Activated CD8-positive, alpha-beta memory T cell treated with anti-CD3 and anti-CD28 coated beads, Interleukin-2, amount 50 U/mL, for 48 hours (primary cell): Measurements from ENCODE around the gene GMNC.
"Not testable (repeated sequence)": the region's sequence is repeated elsewhere in the genome, so short reads cannot be mapped to it uniquely, and the experiment has no call there.

ENCODE experiments used
- DNase-seq: peaks from one replicate; pipeline ENCODE4 v3.0.0-alpha.2; 2020

The GMNC gene

DNA sequence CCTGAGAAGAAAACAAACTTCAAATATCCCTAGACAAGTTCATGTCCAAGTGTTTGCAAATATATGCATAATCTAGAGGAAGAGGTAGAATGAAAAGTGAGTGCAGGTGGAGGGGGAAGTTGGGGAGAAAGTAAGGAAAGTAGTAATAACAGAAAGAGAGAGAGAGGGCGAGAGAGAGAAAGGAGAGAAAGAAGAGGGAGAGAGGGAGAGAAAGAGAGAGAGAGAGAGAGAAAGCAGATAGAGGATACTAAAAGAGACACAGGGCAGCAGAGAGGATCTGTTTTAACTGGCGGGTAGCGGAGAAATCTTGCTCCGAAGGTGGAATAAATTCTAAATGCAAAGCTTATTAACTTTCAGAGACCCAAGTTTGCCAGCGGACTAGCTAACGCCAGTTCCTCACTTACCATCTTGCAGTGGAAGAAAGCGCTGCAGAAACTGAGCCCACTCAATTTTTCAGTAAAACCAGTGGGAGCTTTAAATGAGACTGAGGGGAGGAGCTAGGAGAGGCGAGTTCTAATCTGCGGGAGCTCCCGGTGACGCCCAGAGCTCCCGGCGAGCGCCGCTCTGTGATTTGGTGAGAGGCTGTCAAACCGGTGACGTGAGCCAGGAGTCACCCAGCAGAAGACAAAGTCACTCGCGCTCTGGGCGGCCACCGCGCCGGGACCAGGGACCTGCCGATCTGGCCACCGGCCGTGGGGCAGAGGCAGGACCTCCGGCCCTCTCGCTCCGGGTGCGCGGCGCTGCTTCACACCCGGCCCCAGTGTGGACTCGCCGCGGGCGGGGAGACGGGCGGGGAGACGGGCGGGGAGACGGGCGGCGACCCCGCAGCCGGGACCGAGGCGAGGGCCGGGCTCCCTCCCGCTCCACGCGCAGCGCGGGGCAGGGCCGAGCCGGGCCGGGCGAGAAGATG, at the start of gene GMNC:
Gene GMNC (minus strand): TSS at position 486 of the 910 bp plus-strand sequence. CDS start 79 bp downstream, at position 407.
- DNase-seq, result peak; percentile 65

- DNase-seq, result no peak
Observed at GRCh38 chr3:190911382-190911781, 48.9 kb upstream of the GMNC start.

DNA sequence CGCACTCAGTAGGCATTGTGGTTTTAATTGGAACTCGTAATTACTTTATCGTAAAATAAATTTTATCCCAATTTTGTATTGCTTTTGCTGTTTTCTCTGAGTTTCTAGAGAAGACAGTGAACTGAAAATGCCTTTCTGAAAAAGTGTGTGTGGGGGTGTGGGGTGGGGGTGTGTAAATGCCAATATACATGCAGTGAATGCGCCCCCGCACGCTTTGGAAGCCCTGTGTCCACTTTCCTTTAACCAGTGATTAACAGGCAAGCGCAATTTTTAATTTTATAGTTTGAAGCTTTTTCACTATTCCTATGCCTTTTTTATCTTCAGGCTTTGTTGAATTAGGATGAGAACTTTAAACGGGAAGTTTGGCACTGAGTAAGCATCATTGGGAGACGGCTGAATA, 47.4 kb upstream of the GMNC start:
- DNase-seq, result no peak

DNA sequence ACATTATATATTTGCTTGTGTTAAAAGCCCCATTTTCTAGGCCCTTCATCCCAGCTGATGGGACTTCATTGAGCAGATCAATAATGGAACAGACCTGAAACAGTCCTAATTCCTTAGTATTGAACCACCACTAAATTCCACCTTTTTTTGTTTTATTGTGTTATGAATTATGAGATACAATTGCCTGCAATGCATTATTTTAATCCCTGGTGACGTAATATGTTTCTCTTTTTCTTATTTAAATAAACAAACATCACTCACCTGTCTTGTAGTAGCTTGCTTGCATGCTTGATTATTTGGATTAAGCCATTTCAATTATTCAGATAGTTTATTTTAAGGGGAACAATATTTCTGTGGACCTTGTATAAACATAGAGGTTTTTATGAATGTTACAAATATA, 40.7 kb upstream of the GMNC start:
- no peak for DNase-seq

- no peak for DNase-seq
Observed at GRCh38 chr3:190902292-190902691, 39.8 kb upstream of the GMNC start.

- DNase-seq, result no peak
Observed at GRCh38 chr3:190892395-190892902, 30.0 kb upstream of the GMNC start.

DNA sequence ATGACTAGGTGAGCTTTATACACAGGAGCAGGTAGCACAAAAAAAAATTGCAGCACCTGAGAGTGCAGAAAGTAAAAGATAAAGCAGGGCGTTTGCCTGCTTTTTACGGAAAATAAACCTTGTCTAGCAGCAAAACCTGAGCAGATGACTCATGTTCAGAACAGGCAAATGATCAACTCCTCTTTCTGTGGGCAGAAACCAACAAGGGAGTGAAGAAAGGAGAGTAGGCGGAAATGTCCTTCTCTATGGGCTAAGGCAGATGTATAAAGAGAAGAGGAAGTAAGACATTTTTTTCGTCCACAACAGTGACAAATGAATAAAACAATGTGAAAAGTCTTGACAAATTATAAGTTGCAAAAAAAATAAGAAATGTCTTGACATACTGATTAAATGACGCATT, 24.5 kb upstream of the GMNC start:
- DNase-seq, result no peak

DNA sequence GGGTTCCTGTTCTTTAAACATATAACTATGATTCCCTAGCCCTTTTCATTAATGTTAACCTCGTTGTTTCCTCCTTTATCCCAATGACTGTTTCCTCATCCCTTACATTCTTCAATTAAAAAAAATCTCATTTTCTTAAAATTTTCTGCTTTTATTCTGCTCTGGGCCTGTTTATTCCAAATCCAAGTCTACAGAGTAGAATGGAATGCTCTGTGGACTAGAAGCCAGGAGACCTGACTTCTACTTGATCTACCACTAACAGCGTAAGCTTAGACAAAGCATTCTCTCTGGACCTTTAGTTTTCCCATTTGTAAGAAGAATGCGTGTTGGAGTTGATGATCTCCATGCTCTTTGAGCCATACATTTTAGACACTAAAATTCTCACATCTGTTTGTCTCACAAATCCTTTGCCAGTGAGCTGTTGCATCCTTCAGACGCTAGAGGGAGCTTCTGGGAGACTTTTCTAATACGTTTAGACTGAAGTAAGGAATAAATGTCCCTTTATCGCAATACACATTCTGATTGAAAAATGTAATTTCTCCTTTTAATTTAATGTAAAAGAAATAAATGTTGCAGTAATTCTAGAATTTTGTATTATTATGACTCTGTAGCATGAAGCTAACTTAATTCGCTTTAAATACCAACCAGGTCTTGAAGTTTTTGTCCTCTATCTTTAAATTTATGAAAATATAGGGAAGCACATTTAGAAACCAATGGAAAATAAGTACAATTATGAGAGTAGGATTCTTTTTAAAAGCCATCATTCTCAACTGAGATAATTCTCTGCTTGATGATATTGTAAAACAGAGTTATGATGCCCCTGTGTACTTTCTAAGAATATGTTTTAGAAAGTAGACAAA, 21.7 kb upstream of the GMNC start:
- DNase-seq, result no peak

GRCh38 chr3:190883141-190883540, 20.6 kb upstream of the GMNC start:
- no peak for DNase-seq

DNA sequence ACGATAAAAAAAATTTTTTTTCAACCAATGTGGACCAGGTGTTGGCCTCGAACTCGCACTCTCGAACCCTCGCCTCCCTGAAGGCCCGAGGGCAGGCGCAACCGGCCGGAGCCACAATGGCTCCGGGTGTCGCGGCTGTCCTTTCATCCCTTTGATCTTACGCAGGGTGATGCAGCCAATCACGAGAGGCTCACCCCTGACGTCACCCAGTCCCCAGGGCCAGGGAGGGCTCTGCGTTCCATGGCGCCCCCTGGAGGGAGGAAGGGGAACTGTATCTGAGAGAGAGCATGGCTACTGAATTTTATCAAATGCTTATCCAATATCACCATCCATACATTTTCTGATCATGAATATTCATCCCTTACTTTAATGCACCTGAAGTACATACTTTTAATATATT, 15.4 kb upstream of the GMNC start:
- peak; percentile 70 for DNase-seq

GRCh38 chr3:190876433-190876832, 13.9 kb upstream of the GMNC start:
- DNase-seq, result not testable (repeated sequence)

GRCh38 chr3:190875061-190875460, 12.6 kb upstream of the GMNC start:
- not testable (repeated sequence) for DNase-seq

DNA sequence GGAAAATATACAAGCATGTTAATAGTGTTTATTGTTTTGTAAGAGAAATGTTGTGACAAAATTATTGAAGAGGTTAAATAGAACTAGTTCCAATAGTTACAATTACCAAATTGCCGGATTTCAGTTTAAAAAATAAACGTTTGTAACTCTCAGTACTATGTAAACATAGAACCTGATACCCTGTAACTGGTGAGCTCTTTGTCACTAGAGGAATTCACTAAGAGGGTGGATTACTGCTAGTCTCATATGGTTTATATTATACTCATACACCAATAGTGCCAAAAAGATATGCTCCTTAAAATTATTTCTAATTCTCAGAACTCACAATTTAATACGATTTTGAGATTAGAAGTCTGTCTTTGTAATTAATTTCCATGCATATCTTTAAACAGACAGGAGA, 7.6 kb upstream of the GMNC start:
- no peak for DNase-seq

DNA sequence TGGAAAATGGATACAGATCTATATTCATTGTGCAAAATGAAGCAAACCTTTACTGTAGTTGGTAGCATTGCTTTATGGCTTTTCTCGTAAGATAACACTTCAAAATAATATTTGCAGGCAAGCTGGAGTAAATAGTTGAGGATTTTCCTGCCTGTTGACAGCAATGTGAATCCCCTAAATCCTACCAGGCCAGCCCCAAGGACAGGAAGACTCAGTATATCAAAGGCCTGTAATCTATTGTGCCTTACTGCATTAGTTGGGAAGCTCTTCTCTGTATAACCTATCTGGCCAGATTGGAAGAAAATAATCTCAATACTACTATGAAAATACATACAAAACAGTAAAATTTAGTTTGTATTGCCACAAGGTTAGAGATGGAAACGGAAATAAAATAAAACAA, 4.6 kb upstream of the GMNC start:
- no peak for DNase-seq

DNA sequence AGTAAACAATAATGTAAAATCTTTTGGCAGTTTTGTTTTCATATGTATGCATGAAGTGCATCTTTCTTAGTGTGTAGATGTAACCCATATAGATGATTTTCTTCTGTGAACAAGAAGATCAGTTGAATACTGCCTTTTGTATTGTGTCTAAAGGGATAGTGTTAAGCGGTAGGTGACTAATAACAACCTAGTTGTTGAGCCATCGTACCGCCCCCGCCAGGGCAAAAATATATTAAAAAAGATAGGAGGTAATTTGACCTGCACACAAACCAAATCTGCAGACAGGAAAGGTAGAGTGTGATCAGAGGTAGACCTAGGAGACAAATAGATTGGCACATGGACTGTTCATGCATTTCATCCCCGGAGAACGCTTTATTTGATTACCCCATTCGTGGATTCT, 3.3 kb upstream of the GMNC start:
- no peak for DNase-seq

DNA sequence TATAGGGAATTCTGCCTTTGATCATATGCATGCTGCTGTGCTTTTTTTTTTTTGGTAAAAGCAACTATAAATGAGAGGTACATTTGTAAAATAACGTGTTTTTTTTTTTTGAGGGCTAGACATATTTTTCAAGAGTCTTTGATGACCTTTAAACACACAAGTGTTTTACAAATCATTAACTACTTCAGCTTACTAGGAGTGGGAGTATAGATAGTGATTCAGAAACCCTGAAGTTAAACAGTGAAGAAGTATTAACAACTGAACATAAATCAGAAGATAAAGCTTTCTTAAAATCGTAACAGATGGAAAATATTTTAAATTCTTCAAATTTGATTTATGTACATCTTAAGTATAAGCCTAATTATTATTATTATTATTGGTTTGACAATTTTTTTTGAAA, 2.9 kb upstream of the GMNC start:
- DNase-seq, result no peak

GRCh38 chr3:190864002-190864401, 1.5 kb upstream of the GMNC start:
- no peak for DNase-seq

DNA sequence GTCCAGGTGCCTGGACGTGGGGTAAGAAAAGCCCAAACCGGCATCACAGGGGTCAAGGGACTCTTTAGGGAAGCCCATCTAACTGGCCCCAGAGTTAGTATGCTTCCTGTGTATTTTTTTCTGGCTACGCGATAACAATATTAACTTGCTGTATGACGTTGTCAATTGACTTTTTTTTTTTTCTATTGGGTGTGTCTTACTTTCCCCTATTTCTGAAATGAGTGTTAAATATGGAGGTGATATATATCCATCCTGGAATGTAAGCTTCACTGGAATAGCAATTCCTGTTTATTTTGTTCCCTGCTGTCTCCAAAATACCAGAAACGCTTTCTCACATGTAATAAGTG, 598 bp upstream of the GMNC start:
- no peak for DNase-seq

GRCh38 chr3:190860521-190860920, 2.0 kb downstream of the GMNC start:
- no peak for DNase-seq

GRCh38 chr3:190855151-190855550, 7.3 kb downstream of the GMNC start:
- DNase-seq, result no peak

DNA sequence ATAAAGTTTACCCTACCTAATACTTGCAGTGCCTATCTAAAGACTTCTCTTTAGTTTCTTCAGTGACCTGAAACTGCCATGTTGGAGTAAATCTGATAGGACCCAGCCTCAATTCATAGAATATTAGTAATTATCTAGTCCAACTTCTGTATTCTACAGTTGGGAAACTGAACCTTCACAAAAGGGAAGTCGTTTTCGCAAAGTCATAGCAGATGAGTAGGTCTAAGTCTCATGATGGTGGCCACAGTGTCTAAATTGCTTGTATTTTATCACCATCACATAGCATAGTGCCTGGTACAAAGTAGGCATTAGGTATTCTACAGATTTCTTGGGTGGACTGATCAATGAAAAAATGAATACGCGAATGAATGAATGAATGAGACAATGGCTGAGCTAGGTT, 8.4 kb downstream of the GMNC start:
- DNase-seq, result no peak

DNA sequence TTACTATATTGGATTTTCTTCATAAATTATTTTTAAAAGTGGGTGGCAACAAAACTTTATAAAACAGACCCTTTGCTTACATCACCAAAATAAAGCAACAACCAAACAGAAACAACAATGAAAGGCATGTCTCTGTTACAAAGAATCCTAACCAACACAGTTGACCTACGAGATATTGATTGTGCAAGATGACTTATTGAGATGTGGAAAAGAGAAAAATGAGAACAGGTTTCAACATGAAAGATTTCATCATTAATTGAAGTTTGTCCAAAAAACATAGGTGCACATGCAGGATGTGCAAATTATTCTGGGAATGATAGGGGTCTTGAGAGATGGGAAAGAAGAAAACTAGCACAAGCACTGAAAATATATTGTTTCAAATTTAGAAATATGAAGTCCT, 9.0 kb downstream of the GMNC start:
- no peak for DNase-seq

DNA sequence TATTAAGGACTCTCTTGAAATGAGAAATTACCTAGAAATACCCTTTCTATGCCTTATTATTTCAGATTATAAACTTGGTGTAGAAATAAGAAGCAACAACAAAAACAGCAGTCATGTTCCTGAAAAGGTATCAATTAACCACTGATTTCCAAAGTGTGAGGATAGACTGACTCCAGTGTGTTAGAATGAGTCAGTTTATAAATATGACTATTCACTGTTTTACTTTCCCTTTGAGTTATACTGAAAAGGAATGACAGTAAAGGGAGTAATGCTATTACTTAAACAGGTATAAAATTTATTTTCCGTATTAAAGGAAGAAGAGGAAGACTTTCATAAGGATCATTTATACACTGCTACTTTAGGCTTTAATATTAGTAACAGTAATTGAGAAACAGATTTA, 12.9 kb downstream of the GMNC start:
- DNase-seq, result no peak

DNA sequence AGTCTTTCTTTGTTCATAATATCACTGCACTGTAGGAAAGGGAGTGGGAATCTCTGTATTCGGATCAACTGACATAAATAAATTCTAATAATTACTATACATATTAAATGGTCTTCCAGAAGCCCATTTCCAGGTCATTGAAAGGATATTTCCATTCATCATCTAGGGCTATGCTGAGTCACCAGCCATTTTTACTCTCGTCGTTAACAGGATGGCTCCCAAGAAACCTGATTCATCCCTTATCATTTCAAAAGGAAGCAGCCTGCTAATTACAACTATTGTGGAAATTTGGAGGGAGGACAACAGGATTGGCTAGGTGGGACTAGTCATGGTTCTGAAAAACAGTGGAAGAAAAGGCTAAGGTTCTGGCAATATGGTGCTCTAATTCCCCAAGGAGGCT, 13.6 kb downstream of the GMNC start:
- DNase-seq, result no peak
